HG03432 (cell line): ENCODE results near the gene KCNAB3.

ENCODE experiments used
- ATAC-seq: cut with Tn5 transposase; IDR thresholded peaks from one replicate; pipeline ENCODE4 v1.9.1; 2021; ENCODE audit warnings: mild to moderate bottlenecking, moderate library complexity; ENCODE audit not compliant: unreplicated experiment

KCNAB3 gene

GRCh38 chr17:7881276-7882054, 48.2 kb downstream of the KCNAB3 start:
- no peak for ATAC-seq

- ATAC-seq = no peak
These were observed 49.4 kb downstream of the KCNAB3 start for GRCh38 chr17:7880076-7880868.

GRCh38 chr17:7878234-7878633, 51.4 kb downstream of the KCNAB3 start:
- ATAC-seq = no peak

- no peak for ATAC-seq
These were observed 53.8 kb downstream of the KCNAB3 start for GRCh38 chr17:7875804-7876370.

- no peak for ATAC-seq
These were observed 56.6 kb downstream of the KCNAB3 start for GRCh38 chr17:7873051-7873450.
